NCI-H1092 (cell line): ENCODE measurements around the gene SLC9A8.
"Not testable (repeated sequence)": the region's sequence is repeated elsewhere in the genome, so short reads cannot be mapped to it uniquely, and the experiment has no call there.

Source experiments
- DNase-seq: peaks from one replicate; lab custom pipeline; 2025; lab: John Stamatoyannopoulos, UW

The SLC9A8 gene

GRCh38 chr20:49893242-49894072, 80.8 kb downstream of the SLC9A8 start:
- no peak for DNase-seq

DNA sequence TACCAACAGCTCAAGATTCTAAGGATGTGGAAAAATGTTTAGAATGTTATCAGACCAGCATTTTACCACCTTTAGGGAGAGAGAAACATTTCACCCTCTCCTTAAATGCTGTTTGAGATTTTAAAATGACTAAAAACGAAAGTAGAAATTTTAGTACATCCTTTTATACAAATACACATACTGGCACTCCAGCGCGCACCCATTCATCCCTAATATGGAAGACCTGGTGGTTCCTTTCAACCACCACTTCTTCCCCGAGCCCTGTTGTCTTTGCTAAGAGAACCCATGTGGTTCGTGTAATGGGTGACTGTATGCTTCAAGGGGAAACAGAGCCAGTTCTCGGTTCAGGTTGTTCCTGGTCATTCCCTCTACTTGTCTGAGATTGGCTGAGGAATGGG, 81.4 kb downstream of the SLC9A8 start:
- DNase-seq, result no peak

- DNase-seq, result not testable (repeated sequence)
Measured at GRCh38 chr20:49895474-49896093, 83.0 kb downstream of the SLC9A8 start.

DNA sequence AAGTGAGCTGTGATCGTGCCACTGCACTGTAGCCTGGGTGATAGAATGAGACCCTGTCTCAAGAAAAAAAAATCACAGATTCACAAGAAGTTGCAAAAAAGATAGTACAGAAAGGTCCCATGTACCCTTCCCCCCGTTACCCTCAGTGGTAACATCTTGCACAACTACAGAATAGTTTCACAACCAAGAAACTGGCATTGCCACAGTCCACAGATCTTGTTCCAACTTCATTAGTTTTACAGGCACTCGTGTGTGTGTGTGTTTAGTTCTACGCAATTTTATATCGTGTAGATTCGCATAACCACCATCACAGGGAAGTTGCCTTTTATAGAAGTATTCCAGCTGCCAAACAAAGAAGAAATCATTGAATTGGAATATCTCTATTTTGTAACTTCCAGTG, 83.6 kb downstream of the SLC9A8 start:
- no peak for DNase-seq

GRCh38 chr20:49899541-49900383, 87.1 kb downstream of the SLC9A8 start:
- no peak for DNase-seq

DNA sequence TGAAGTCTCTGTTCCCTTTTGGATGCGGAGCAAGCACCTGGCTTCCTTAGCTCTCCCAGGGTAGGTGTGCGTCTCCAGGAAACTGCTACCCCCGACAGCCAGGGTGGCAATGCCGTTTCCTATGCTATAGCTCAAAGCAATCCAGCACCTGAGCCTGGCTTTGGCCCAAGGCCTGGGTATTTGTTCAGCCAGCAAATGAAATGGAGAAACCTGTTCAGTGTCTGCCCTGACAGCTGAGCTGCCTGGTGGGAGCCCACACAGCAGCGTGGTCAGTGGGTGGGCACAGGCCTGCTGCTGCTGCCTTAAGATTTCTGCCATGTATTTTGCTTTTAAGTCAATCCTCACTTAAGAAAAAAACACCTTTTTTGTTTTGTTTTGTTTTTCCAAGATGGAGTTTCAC, 89.0 kb downstream of the SLC9A8 start:
- DNase-seq, result peak; percentile 9

- DNase-seq, result no peak
Measured at GRCh38 chr20:49904440-49905214, 92.0 kb downstream of the SLC9A8 start.

DNA sequence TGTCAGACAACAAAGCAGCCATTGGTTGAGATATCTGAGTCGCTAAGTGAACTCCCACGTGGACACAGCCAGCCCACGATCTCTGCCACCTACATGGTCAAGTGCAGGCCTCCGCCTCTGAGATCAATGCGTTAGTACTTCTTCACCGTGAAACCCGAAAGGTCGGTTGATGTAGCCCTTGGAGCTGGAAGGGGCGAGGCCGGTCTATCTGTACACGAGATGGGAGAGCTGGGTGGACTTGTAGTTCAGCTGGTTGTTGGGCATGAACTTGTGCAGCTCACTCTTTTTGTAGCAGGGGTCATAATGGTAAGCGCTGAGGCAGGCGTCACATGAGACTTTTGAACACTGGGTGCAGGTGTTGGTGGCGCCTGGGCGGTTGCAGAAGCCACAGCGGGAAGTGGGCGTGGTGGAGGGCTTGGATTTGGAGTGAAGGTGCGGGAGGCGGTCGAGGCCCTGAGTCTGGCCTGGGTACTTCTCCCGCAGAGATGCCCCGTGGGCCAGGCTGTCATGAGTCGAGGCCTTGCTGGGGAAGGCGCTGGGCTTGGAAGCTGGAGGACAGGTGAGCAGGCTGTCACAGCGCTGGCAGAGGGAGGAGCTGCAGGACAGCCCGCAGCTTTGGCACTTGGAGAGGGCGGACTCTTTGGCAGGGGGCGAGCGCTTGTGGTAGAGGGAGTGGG, 92.9 kb downstream of the SLC9A8 start:
- DNase-seq, result no peak

GRCh38 chr20:49906101-49906604, 93.5 kb downstream of the SLC9A8 start:
- DNase-seq, result no peak

DNA sequence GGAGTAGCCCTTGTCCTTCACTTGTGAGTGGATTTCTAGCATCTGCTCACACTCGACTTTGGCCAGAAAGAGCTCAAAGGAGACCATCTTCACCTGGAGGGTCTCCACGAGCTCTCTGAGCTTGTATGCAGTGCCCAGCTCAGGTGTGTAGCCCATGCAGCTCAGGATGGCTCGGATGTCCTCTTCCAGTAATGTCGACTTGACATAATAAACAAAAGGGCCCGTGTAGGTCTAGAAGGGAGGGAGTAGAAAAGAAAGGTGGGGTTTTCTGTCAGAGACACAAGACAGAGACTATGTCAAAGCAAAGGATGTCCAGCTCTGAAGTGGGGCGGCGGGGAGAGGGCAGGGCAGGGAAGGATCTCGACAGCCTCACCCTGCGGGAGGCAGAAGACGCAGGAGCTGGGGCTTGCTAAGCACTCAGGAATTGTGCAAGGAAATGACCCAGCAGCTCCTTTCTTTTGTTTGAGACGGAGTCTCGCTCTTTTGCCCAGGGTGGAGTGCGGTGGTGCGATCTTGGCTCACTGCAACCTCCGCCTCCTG, 94.1 kb downstream of the SLC9A8 start:
- no peak for DNase-seq

GRCh38 chr20:49907405-49908257, 95.0 kb downstream of the SLC9A8 start:
- DNase-seq, result no peak

- DNase-seq, result no peak
Measured at GRCh38 chr20:49908258-49908565, 95.6 kb downstream of the SLC9A8 start.

DNA sequence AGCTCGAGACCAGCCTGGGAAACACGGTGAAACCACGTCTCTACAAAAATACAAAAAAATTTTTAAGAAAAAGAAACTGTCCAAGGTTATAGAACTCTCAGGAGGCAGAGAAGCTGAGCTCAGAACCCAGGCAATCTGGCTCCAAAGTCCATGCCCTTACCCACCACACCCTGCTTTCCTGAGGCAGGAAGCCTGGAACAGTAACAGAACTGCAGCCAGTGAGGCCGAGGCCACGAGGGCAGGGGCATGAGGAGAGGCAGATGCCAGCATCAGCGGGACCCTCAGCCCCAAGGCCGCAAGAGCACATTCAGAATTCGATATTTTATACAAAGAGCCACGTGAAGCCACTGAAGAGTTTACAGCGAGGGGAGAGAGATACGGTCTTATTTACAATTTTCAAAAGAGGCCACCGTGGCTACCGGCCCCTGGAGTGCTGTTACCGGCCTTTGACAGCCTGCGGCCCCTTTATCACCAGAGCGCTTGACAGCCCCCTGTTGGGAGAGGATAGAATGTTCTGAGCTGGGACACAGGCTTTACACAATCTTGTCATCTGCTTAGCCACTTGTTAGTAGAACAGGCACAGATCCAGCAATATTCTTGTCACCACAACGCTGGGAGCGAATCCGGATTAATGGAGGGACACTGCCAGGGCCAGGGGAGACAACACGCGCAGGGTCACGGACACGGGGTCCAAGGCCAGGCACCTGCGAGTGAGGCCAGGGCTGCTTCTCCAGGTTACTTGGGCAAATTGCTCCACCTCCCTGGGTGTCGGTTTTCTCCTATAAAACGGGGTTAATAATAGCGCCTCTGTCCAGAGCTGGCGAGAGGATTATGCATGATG, 97.1 kb downstream of the SLC9A8 start:
- DNase-seq, result no peak

DNA sequence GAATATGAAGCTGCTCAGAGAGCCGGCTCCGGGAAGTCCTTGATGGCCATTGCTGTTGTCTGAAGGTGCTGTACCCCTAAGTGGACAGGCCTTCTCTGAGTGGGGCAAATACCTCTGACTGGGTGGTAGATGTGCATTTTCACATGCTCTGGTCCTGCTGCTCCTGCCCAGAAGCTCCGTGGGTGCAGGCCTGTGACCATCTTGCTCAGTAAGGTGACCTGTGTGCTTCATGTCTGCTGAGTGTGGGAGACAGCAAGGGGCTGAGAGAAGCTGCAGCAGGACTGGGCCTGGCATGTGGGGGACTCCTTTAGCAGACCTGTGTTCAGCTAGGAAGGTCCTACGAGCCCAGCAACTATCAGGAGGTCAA, 97.7 kb downstream of the SLC9A8 start:
- no peak for DNase-seq

DNA sequence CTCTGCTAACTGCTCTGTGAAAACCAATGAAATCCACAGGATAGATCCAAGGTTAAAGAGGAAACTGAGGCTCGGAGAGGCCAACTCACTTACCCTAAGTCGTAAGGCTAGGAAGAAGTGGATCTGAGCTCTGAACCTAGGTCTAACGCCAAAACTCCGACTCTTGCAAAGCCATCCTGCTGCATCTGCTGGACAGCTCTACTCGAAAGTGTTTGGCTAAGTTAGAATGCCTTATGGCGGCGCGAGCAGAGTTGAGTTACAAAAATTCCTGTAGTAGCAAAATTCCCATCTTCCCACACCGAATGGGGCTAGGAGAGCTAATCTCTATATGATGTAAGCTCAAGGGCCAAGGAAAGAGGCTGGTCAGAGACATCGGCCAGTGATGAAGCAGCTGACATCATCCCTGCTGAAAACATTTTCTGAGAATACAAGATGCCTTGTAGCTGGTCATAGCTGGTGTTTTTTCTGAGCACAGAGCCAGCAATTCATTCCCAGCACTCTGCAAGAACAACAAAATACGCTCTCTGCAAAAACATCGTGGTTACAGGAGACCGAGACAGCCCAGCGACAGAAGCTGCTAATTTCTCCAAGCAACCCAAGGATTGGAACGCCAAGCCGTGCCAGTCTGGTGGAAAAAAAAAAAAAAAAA, 100.9 kb downstream of the SLC9A8 start:
- no peak for DNase-seq

GRCh38 chr20:49914310-49915117, 101.9 kb downstream of the SLC9A8 start:
- DNase-seq, result no peak

- DNase-seq, result no peak
Measured at GRCh38 chr20:49915118-49915379, 102.4 kb downstream of the SLC9A8 start.
